ENCODE data around the gene IFT81.

DNA sequence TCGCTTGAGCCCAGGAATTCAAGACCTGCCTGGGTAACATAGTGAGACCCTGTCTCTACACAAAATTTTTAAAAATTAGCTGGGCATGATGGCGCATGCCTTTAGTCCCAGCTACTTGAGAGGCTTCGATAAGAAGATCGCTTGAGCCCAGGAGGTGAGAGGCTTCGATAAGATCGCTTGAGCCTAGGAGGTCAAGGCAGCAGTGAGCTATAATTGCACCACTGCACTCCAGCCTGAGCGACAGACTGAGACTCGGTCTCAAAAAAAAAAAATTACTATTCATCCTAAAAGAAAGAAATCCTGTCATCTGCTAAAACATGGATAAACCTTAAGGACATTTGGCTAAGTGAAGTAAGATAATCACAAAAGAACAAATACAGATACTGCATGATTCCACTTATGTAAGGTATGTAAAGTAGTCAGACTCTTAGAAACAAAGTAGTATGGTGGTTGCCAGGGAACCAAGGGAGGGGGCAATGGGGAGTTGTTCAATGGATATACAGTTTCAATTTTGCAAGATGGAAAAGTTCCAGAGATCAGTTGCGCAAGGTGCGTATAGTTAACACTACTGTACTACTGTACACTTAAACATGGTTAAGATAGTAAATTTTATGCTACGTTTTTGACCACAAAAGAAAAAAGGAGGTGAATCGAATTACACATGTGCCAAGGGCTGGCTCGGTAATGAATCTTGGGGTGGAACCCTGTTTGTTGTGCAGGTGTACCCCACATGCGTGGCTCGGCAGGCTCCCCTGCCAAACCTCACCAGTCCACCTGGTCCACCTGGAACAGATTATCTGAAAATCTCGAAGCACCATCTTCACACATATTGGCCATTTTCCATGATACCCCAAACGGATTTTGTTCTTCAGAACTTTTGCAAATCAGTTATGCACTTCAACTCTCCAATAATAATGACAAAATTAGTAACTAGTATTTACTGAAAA lies 138.6 kb downstream of the IFT81 start:
- no peak for TF ChIP-seq CTCF (IDR thresholded peaks at IDR 0.05)
- TF ChIP-seq POLR2A (IDR thresholded peaks at IDR 0.05), result no peak
- no peak for TF ChIP-seq POLR2AphosphoS5 (IDR thresholded peaks at IDR 0.05)
